B cell (primary cell): ENCODE results near the gene MMP11. TPM values are rescaled to one million over a fixed set of nuclear protein-coding genes. Genes with fewer than 3 reads are reported as not detected.

Source experiments
- ATAC-seq: fragments of 200-7000 bp; cut with Tn5 transposase; one replicate; pipeline ENCODE4 v1.10.0; 2021; ENCODE audit warnings: low read depth, mild to moderate bottlenecking, moderate number of reproducible peaks, moderate library complexity
- CTCF ChIA-PET: fragments of 350-600 bp; sonication (Branson Sonifier 250); formaldehyde crosslinking; loops from one replicate; lab custom pipeline; 2021; ENCODE audit warnings: antibody characterized with exemption, inconsistent platforms; lab: Charles Lee
- POLR2A ChIA-PET: fragments of 350-600 bp; sonication (Branson Sonifier 250); formaldehyde crosslinking; loops from one replicate; lab custom pipeline; 2021; ENCODE audit warnings: antibody characterized with exemption; lab: Charles Lee
- DNase-seq: peaks from one replicate; pipeline ENCODE4 v3.0.0; 2013
- H2AFZ ChIP-seq: 2 replicates; pipeline ENCODE4 v1.6.1; 2012; ENCODE audit warnings: mild to moderate bottlenecking, low read depth, low read length; ENCODE audit not compliant: insufficient read depth, poor library complexity, severe bottlenecking
- H3K27ac ChIP-seq, 2 donors: 1 replicate in 1 of 2; 2 replicates in 1 of 2; pipeline ENCODE4 v1.5.1; 2012 to 2013; ENCODE audit warnings: low read length in 2 of 2, mild to moderate bottlenecking in 2 of 2, moderate library complexity in 1 of 2
- H3K27me3 ChIP-seq, 4 experiments: fragments of 200-600 bp in 1 of 4; sonication (generic) in 1 of 4; replicated peaks in 1 of 4; 1 replicate in 2 of 4; 2 replicates in 2 of 4; pipeline versions ENCODE4 v1.6.1 to v1.7.0; 2013 to 2016; ENCODE audit warnings: low read length in 3 of 4, mild to moderate bottlenecking in 2 of 4, mixed read lengths in 1 of 4, moderate library complexity in 1 of 4; ENCODE audit not compliant: insufficient read depth in 4 of 4, control insufficient read depth in 3 of 4; ENCODE audit errors: control extremely low read depth in 1 of 4
- H3K36me3 ChIP-seq, 2 experiments: replicated peaks in 1 of 2; 1 replicate in 1 of 2; 2 replicates in 1 of 2; pipeline versions ENCODE4 v1.6.1 to v1.7.1; 2013; ENCODE audit warnings: low read length in 1 of 2; ENCODE audit not compliant: insufficient read depth in 2 of 2, control insufficient read depth in 1 of 2; ENCODE audit errors: control extremely low read depth in 1 of 2, extremely low read depth in 1 of 2
- H3K4me1 ChIP-seq, 2 donors: fragments of 200-600 bp in 1 of 2; sonication (generic) in 1 of 2; 1 replicate in 1 of 2; 2 replicates in 1 of 2; pipeline versions ENCODE4 v1.5.1 to v1.6.1; 2013 to 2017; ENCODE audit warnings: low read length in 2 of 2; ENCODE audit not compliant: control insufficient read depth in 2 of 2, insufficient read depth in 2 of 2
- H3K4me2 ChIP-seq: replicated peaks from 2 replicates; pipeline ENCODE3; 2012; ENCODE audit warnings: mild to moderate bottlenecking, low read depth, low read length; ENCODE audit not compliant: poor library complexity, severe bottlenecking
- H3K4me3 ChIP-seq, 5 experiments: fragments of 200-600 bp in 1 of 5; sonication (generic) in 1 of 5; 1 replicate in 3 of 5; 2 replicates in 2 of 5; pipeline versions ENCODE4 v1.5.1 to v1.7.0; 2011 to 2016; ENCODE audit warnings: low read length in 4 of 5, mild to moderate bottlenecking in 4 of 5, low read depth in 2 of 5, control low read depth in 1 of 5, moderate library complexity in 1 of 5; ENCODE audit not compliant: insufficient read depth in 1 of 5; ENCODE audit errors: control extremely low read depth in 1 of 5, extremely low read depth in 1 of 5
- H3K79me2 ChIP-seq: fragments of 200-600 bp; sonication (generic); one replicate; pipeline ENCODE4 v1.6.0; 2016; ENCODE audit warnings: low read length; ENCODE audit not compliant: control insufficient read depth, insufficient read depth
- H3K9ac ChIP-seq: fragments of 200-600 bp; sonication (generic); 2 replicates; pipeline ENCODE4 v1.6.1; 2017; ENCODE audit warnings: mild to moderate bottlenecking, low read length, moderate library complexity
- H3K9me3 ChIP-seq, 3 donors: one replicate each; pipeline versions ENCODE4 v1.6.1 to v1.7.1; 2013; ENCODE audit warnings: low read length in 2 of 3; ENCODE audit not compliant: control insufficient read depth in 2 of 3, insufficient read depth in 1 of 3; ENCODE audit errors: control extremely low read depth in 1 of 3
- H4K20me1 ChIP-seq: 2 replicates; pipeline ENCODE4 v1.6.0; 2012; ENCODE audit warnings: mild to moderate bottlenecking, low read length; ENCODE audit not compliant: insufficient read depth, control insufficient read depth, poor library complexity, severe bottlenecking
- H3K27ac Mint-ChIP-seq: one replicate; pipeline ENCODE4 v1.8.0; 2021; ENCODE audit warnings: mixed read lengths
- H3K27me3 Mint-ChIP-seq: one replicate; pipeline ENCODE4 v1.8.0; 2021; ENCODE audit warnings: mixed read lengths
- H3K4me1 Mint-ChIP-seq: one replicate; pipeline ENCODE4 v1.8.0; 2021; ENCODE audit warnings: mixed read lengths
- H3K4me3 Mint-ChIP-seq: one replicate; pipeline ENCODE4 v1.8.0; 2021; ENCODE audit warnings: mixed read lengths
- H3K9me3 Mint-ChIP-seq: one replicate; pipeline ENCODE4 v1.8.0; 2022; ENCODE audit warnings: mixed read lengths; ENCODE audit not compliant: insufficient read depth
- EZH2 ChIP-seq: IDR thresholded peaks from 2 replicates; pipeline ENCODE4 v1.6.1; 2012; ENCODE audit warnings: borderline replicate concordance, low read depth, mild to moderate bottlenecking, moderate library complexity, low read length; ENCODE audit not compliant: insufficient read depth, poor library complexity, severe bottlenecking
- WGBS: methylation state at CpG from one replicate; pipeline ENCODE4 v1.1.5; 2013; ENCODE audit warnings: missing lambda C conversion rate; ENCODE audit not compliant: insufficient coverage; 5-methylcytosine and 5-hydroxymethylcytosine counted together
- intact Hi-C: fragments of 100-400 bp; cut with micrococcal nuclease; formaldehyde crosslinking; loops from one replicate; pipeline ENCODE4 v1.10.0; 2022
- polyA plus RNA-seq: library from polyadenylated mRNA; depleted of rRNA; stranded (reverse); fragments of >200 nt; gene quantifications from 2 replicates; pipeline ENCODE4 v1.2.3, GENCODE V29; 2012
- total RNA-seq, 2 donors: library from RNA; stranded (reverse); fragments of 120-200 nt in 1 of 2; gene quantifications; 1 replicate in 1 of 2; 2 replicates in 1 of 2; pipeline versions ENCODE4 v1.2.3 to v1.2.4, GENCODE V29; 2013 to 2022
- TF ChIP-seq, protein P1 (sequence below): fragments of 200-600 bp; IDR thresholded peaks from one replicate; pipeline ENCODE4 v1.8.0; 2022; ENCODE audit warnings: antibody characterized with exemption, mild to moderate bottlenecking

Gene MMP11
- total and polyA plus RNA-seq, 2 donors (not counting 1 experiment from before 2014, with no cell fraction given), result 11.6 to 19.0 TPM

DNA sequence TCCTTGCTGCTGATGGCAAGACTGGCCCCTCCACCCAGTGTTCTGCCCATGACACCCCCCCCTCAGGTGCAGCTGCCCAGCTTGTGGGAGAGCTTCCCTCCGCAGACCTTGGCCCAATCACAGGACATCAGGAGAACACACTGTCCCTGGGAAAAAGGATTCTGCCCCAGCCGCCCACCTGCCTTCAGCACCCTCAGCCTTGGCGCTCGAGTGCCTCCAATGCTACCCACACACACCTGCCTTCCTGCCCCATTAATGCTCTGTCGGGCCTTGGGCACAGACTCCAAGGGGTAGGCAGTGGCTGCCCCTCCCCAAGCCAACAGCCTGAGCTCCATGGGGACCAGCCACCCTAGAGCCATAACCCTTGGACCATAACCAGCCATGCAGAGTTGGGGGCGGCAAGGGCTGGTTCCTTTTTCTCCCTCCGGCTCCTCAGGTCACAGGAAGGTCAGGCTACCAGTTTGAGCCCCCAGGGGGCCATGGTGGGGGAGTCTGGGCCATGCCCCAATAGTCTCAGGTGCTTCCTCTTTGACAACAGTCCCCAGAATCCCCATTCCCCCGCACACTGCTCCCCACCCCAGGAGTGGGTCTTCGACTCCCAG, 20.5 kb upstream of the MMP11 start:
- Histone ChIP-seq H3K4me3 (peak overlapping the region in 4 of 5 experiments; percentile 81 to 88 (median 84)), H4K20me1 (no peaks in the 10 kb centered on the region), H3K27ac (peak overlapping the region; percentile 85 to 98), H3K79me2 (peaks cover 39% of the 10 kb centered on the region), H3K9ac (peak overlapping the region; percentile 89), H3K4me2 (peak overlapping the region; percentile 97), H3K4me1 (peaks cover 29 to 61% of the 10 kb centered on the region in 2 donors), H3K27me3 (no peaks in the 10 kb centered on the region), H2AFZ (peak overlapping the region; percentile 88), H3K36me3 (peaks cover 0 to 2% of the 10 kb centered on the region in 2 experiments), H3K9me3 (peaks cover 0 to 4% (median 0%) of the 10 kb centered on the region in 3 donors)
- POLR2A ChIA-PET, result interaction anchor here (0.7 to 8.1 kb wide), 14 partner anchors 15 to 143 kb away, joined by 3 to 174 read pairs (median 10); partner anchors contain the start of genes C22orf15, CHCHD10, DERL3 and MMP11
- H3K4me1 Mint-ChIP-seq, result peaks cover 60% of the 10 kb centered on the region
- ATAC-seq (peak; percentile 73), DNase-seq (peak; percentile 94)
- WGBS, result 0% methylated on average over 5 of the region's 9 CpGs
- TF ChIP-seq EZH2, result no peak
- TF ChIP-seq, protein P1, sequence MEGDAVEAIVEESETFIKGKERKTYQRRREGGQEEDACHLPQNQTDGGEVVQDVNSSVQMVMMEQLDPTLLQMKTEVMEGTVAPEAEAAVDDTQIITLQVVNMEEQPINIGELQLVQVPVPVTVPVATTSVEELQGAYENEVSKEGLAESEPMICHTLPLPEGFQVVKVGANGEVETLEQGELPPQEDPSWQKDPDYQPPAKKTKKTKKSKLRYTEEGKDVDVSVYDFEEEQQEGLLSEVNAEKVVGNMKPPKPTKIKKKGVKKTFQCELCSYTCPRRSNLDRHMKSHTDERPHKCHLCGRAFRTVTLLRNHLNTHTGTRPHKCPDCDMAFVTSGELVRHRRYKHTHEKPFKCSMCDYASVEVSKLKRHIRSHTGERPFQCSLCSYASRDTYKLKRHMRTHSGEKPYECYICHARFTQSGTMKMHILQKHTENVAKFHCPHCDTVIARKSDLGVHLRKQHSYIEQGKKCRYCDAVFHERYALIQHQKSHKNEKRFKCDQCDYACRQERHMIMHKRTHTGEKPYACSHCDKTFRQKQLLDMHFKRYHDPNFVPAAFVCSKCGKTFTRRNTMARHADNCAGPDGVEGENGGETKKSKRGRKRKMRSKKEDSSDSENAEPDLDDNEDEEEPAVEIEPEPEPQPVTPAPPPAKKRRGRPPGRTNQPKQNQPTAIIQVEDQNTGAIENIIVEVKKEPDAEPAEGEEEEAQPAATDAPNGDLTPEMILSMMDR, result peak; percentile 14
- H3K27me3 Mint-ChIP-seq, result no peaks in the 10 kb centered on the region
- intact Hi-C loops, result loop anchor here (1.0 kb wide), 5 partner anchors 11 to 87 kb away; partner anchors contain the start of genes CHCHD10 and DERL3
- H3K4me3 Mint-ChIP-seq, result peak overlapping the region; percentile 93
- H3K27ac Mint-ChIP-seq, result peak overlapping the region; percentile 99
- CTCF ChIA-PET, result interaction anchor here (0.7 to 13.0 kb wide), 12 partner anchors 8 to 1646 kb away, joined by 3 to 188 read pairs (median 5); partner anchors contain the start of genes C22orf15, CHCHD10, MIF and MMP11
- no peaks in the 10 kb centered on the region for H3K9me3 Mint-ChIP-seq
